KMS-11 (cell line): ENCODE data around the gene ABHD5.

ENCODE experiments used
- H2AFZ ChIP-seq: fragments of 200-600 bp; sonication (generic); 2 replicates; pipeline ENCODE4 v1.6.1; 2016; ENCODE audit warnings: antibody characterized with exemption, mixed run types, low read depth
- H3K27ac ChIP-seq: fragments of 200-600 bp; sonication (generic); 2 replicates; pipeline ENCODE4 v1.6.1; 2016; ENCODE audit warnings: mild to moderate bottlenecking, mixed run types
- H3K27me3 ChIP-seq: fragments of 200-600 bp; sonication (generic); 2 replicates; pipeline ENCODE4 v1.6.1; 2017; ENCODE audit warnings: mild to moderate bottlenecking, low read depth, mixed run types, moderate library complexity; ENCODE audit not compliant: insufficient read depth
- H3K36me3 ChIP-seq: fragments of 200-600 bp; sonication (generic); 2 replicates; pipeline ENCODE4 v1.6.1; 2017; ENCODE audit warnings: mild to moderate bottlenecking, mixed run types; ENCODE audit not compliant: insufficient read depth
- H3K4me1 ChIP-seq: fragments of 200-600 bp; sonication (generic); 2 replicates; pipeline ENCODE4 v1.6.1; 2016; ENCODE audit warnings: mild to moderate bottlenecking, low read depth, mixed run types; ENCODE audit not compliant: poor library complexity, severe bottlenecking
- H3K4me2 ChIP-seq: fragments of 200-600 bp; sonication (generic); 2 replicates; pipeline ENCODE4 v1.7.0; 2016; ENCODE audit warnings: mild to moderate bottlenecking, mixed run types
- H3K4me3 ChIP-seq: fragments of 200-600 bp; sonication (generic); IDR thresholded peaks from 2 replicates; pipeline ENCODE4 v1.6.1; 2017; ENCODE audit warnings: low read depth, low read length, mixed read lengths; ENCODE audit not compliant: insufficient read depth
- H3K79me2 ChIP-seq: fragments of 200-600 bp; sonication (generic); 2 replicates; pipeline ENCODE4 v1.6.1; 2016; ENCODE audit warnings: low read depth, mixed run types; ENCODE audit not compliant: insufficient read depth
- H3K9ac ChIP-seq: fragments of 200-600 bp; sonication (generic); 2 replicates; pipeline ENCODE4 v1.6.1; 2016; ENCODE audit warnings: mild to moderate bottlenecking, mixed run types
- H4K20me1 ChIP-seq: fragments of 200-600 bp; sonication (generic); 2 replicates; pipeline ENCODE4 v1.6.1; 2016; ENCODE audit warnings: mild to moderate bottlenecking, mixed run types; ENCODE audit not compliant: insufficient read depth
- CTCF ChIP-seq: fragments of 200-600 bp; sonication (generic); conservative IDR thresholded peaks from 2 replicates; pipeline ENCODE4 v1.6.1; 2017; ENCODE audit warnings: low read depth, mild to moderate bottlenecking, antibody characterized with exemption, low read length, moderate library complexity, mixed read lengths

Gene ABHD5

GRCh38 chr3:43747641-43748040 lies 56.9 kb downstream of the ABHD5 start:
- H3K4me1 ChIP-seq = no peaks in the 10 kb centered on the region
- no peak for TF ChIP-seq CTCF
- H3K27ac ChIP-seq = no peak overlapping the region
- H3K27me3 ChIP-seq = no peaks in the 10 kb centered on the region
- H3K4me3 ChIP-seq = no peak overlapping the region
- H3K4me2 ChIP-seq = no peak overlapping the region
- no peaks in the 10 kb centered on the region for H3K36me3 ChIP-seq
- H4K20me1 ChIP-seq = no peaks in the 10 kb centered on the region
- H3K9ac ChIP-seq = no peak overlapping the region
- no peaks in the 10 kb centered on the region for H3K79me2 ChIP-seq
- H2AFZ ChIP-seq = no peak overlapping the region

GRCh38 chr3:43748179-43748578 lies 57.4 kb downstream of the ABHD5 start:
- H3K36me3 ChIP-seq = no peaks in the 10 kb centered on the region
- no peaks in the 10 kb centered on the region for H3K4me1 ChIP-seq
- no peaks in the 10 kb centered on the region for H3K79me2 ChIP-seq
- no peak overlapping the region for H3K27ac ChIP-seq
- H3K9ac ChIP-seq = no peak overlapping the region
- H3K27me3 ChIP-seq = no peaks in the 10 kb centered on the region
- no peaks in the 10 kb centered on the region for H4K20me1 ChIP-seq
- no peak overlapping the region for H3K4me2 ChIP-seq
- no peak overlapping the region for H3K4me3 ChIP-seq
- H2AFZ ChIP-seq = no peak overlapping the region
- no peak for TF ChIP-seq CTCF

- no peak for TF ChIP-seq CTCF
- H3K36me3 ChIP-seq = no peaks in the 10 kb centered on the region
- H4K20me1 ChIP-seq = no peaks in the 10 kb centered on the region
- H3K27me3 ChIP-seq = no peaks in the 10 kb centered on the region
- no peaks in the 10 kb centered on the region for H3K4me1 ChIP-seq
- H3K9ac ChIP-seq = no peak overlapping the region
- H3K4me2 ChIP-seq = no peak overlapping the region
- no peak overlapping the region for H3K27ac ChIP-seq
- no peak overlapping the region for H3K4me3 ChIP-seq
- H2AFZ ChIP-seq = no peak overlapping the region
- H3K79me2 ChIP-seq = no peaks in the 10 kb centered on the region
Measured at GRCh38 chr3:43748645-43749044, 57.9 kb downstream of the ABHD5 start.

- Histone ChIP-seq H2AFZ (no peak overlapping the region), H4K20me1 (no peaks in the 10 kb centered on the region), H3K9ac (no peak overlapping the region), H3K4me3 (no peak overlapping the region), H3K27ac (no peak overlapping the region), H3K36me3 (no peaks in the 10 kb centered on the region), H3K4me1 (no peaks in the 10 kb centered on the region), H3K4me2 (no peak overlapping the region), H3K27me3 (no peaks in the 10 kb centered on the region), H3K79me2 (no peaks in the 10 kb centered on the region)
- TF ChIP-seq CTCF = no peak
Measured at GRCh38 chr3:43752905-43753304, 62.2 kb downstream of the ABHD5 start.
